ENCODE measurements around the gene LRMDA. TPM values are rescaled to one million over a fixed set of nuclear protein-coding genes. Genes with fewer than 3 reads are reported as not detected.
"Not testable (repeated sequence)": the region's sequence is repeated elsewhere in the genome, so short reads cannot be mapped to it uniquely, and the experiment has no call there.

LRMDA gene
- total RNA-seq, 1 donor from 2014 or later, result not detected

DNA sequence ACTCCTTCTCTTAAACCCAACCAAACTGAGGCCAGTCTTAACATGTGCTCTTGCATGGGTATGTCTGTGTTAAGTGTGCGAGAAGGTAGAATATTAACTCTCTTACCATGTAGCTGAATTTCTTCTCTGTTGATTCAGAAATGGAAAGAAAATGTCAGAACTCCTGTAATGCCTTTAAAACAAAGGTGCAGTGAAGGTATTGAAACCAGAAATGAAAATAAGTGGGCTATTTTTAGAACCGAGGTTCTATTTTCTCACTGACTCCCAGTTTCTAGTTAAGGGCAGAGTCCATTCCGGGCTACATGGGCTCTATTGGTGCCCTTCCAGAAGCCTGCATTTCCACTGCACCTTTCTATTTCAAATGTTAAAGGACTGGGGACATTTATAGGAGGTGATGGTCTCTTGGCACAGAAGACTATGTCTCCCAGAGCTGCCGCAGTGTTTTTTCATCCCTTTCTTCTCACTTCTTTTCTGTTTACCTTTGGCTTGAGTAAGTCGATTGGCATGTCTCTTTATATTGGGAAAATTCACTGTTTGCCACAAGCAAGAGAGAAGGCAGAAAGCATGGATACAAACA is 174.9 kb downstream of the LRMDA start:
- intact Hi-C loops (cut with micrococcal nuclease), result no loop called here

DNA sequence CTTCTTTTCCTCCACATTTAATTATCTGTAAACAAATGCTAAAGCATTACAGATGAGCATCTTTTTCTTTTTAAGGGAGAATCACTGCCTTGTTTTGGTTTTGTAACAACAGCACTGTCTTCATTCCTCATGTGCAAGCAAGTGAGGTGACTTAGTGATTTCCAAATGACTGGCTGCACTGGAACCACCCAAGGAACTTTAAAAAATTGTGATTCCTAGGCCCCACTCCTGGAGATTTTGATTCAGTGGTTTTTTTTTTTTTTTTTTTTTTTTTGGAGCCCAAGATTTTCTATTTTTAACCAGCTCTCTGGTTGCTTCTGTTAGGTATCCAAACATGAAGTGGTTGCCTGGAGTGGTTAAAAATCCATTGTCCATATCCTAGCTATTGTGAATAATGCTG is 176.2 kb downstream of the LRMDA start:
- intact Hi-C loops (cut with micrococcal nuclease), result no loop called here

DNA sequence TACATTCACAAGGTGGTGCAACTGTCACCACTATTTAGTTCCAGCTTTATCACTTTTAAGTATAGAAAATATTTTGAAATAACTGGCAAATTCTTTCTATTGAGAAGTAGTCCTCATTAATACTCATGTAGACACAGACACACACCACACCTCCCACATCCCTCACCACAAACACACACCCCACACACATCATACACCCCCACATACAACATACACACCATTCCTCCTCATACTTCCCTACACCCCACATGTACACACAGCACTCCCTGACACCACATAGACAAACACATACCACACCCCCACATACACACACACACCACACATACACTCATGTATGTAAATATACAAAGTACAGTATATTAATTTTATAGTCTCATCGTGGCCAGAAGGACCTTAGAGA is 178.8 kb downstream of the LRMDA start:
- intact Hi-C loops (cut with micrococcal nuclease), result no loop called here

DNA sequence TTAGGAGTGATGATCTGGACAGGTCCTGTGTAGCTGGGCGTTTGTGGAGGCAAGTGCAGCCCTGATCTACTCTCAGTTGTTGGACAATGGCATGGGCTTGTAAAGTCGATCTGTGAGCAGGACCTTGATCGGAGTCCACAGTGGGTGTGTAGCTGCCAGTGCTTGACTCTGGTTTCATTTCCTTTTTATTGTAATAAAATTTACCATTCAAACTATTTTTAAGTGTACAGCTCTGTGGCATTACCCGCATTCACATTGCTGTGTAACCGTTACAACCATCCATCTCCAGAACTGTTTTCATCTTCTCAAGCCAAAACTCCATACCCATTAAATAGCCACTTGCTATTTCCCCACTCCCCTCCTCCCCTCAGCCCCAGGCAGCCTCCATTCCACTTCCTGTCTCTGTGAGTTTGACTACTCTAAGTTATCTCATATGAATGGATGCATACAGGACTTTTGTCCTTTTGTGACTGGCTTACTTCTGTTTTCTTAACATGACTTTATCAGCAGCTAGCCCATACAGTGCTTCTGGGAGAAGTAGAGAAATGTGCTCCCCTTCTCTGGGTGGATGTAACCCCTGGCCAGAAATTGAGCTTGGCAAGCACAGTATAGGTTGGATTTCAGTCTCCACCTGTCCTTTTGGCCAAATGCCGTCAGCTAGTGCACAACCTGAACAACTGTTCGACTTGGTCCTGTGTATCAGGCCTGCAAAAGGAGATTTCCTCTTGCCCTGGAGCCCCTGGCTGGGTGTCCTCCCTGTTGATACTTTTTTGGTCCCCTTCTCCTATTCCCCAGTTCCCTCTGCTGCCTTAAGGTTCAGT is 180.0 kb downstream of the LRMDA start:
- intact Hi-C loops (cut with micrococcal nuclease), result no loop called here

DNA sequence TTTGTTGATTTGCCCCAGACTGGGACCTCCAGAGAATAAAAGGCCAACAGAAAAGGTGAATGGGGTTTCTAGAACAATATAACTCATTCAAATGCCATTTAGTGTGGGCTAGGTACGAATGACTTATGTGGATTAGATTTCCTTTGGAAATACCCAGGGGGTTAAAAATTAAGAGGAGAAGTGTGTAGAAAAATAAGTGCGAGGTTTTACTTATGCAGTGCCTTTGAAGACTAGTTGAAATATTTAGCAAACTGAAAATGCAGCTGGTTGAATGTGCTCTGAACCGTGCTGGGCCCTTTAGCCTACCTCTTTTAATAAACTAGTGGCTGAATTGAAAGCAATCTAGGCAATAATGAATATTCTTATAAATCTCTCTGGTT is 180.6 kb downstream of the LRMDA start:
- intact Hi-C loops (cut with micrococcal nuclease), result no loop called here

DNA sequence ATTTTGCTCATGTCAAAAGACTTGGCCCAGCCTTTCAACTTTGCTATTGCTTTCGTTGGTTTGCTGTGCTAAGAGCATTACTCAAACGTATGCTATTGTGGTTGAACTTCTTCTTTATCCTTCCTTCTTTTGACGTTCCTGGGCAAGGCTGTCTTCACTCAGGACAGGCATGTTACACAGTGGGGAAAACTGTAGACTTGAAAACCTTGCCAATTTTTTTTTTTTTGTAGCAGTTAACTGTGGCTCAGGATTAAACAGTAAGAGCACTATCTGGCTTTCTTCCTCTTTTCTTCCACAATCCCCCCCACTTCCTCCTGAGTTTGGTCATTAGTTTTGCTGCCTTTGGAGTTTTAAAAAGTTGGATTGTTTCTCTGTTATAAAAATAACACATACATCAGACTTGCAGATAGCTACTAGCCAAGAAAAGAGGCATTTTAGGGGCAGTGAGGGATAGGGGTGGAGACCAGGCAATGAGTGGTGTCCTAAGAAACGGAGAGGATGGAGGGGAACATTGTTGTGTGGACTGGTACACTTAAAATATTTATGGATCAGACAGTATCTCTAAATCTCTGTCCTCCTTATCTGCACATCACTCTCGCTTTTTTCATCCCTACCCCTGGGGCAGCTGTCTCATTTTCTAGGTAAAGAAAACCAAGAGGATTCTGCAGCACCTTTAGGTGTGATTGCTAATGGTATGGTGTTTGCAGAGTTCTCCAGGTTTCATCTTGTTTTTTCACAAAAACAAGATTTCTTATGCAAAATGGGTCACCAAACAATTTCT is 181.7 kb downstream of the LRMDA start:
- intact Hi-C loops (cut with micrococcal nuclease), result no loop called here

DNA sequence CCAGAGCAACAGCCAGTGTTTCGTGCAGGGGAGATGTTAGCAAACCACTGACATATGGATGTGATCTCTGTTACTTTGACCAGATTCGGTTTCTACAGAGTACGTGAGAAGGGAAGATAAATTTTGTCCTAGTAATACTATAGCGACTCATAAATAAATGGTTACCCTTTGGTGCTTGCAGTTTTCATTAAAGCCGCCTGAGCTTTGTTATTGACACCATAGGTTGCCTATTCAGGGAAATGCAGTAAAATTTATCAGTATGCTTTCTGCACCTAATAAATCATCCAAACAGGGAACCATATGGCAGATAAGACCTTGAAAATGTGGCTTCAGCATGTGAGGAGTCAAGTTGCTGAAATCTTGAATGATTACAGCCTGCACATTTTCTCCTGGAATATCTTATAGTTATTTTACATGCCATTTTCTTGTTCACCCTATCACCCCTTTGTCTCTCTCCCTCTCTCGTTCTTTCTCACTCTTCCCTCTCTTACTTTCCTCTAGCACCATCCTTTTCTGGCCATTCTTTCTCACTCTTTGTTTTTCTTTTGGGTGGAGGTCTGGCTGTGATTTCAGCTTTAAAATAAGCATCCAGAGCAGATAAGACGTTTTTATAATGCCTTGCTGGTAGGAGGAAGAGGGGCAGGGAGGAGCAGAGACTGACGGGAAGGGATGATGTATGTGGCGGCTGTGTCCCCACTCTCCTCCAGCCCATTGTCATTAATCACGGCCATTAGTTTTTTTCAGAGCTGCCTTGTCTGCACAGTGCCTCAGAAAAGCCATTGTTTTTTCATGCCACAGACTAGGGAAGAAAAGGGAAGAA is 182.5 kb downstream of the LRMDA start:
- intact Hi-C loops (cut with micrococcal nuclease), result no loop called here

DNA sequence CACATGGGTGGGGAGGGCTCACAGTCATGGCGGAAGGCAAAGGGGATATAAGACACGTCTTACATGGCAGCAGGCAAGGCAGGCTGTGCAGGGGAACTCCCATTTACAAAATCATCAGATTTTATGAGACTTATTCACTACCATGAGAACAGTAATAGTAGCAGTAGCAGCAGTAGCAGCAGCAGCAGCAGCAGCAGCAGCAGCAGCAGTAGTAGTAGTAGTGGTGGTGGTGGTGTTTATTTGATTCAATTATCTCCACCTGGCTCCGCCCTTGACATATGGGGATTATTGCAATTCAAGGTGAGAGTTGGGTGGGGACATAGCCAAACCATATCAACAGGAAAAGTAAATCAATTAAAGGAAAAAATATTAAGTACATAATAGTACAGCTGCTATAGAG is 184.7 kb downstream of the LRMDA start:
- intact Hi-C loops (cut with micrococcal nuclease), result no loop called here

DNA sequence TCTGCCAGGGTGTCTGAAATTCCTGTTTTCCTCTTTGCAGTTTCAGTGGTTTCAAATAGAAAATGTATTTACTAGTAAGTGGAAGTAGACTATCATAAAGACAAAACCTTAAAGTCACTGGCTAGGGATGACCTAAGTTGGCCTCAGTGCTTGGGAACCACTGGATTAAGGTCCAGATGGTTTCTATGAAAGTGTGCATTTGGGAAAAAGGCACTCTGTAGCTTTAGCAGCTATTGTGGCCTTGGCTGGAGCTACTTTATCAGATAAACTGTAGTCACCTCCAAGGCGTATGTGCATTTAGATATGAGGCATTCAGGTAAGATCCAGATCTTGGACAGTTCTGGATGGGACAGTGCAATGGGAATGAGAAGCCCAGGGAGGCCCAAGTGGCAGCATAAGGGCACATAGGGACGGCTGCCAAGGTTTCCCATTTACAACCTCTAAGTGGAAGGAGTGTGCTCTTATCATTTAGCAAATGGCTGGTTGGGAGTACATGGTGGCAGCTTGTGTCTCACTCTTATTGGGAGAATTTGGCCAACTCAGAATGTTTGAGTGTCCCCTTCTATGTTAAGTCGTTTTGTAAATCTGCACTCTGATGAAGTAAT is 185.6 kb downstream of the LRMDA start:
- intact Hi-C loops (cut with micrococcal nuclease), result no loop called here

DNA sequence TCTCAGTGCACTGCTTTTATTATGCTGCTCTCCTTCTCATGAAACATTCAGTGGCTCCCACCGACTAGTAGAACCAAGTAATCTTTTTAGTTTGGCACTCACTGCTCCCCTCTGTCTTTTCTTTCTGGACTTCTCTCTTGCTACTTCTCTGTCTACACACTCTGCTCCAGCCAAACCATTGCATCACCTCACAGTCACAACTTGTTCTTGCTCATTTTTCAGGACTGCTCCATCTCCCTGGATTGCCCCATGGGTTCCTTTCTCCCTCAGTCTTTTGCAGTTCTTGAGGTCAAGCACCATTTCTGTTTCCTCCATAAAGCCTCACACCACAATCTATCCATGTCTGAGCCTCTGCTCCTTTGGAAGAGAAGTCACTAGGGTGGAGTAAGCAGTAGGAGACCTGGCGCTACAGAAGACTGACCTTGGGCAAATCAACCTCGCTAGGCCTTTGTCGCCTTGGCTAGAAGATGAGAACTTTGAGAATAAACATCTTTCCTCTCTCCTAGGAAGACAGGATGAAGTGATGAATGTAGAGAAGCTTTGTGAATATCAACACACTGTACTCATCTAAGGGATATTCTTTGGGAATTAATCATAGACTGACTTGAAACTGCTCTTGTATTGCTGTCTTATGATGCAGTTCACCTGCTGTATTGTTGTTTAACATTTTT is 186.2 kb downstream of the LRMDA start:
- intact Hi-C loops (cut with micrococcal nuclease), result no loop called here

DNA sequence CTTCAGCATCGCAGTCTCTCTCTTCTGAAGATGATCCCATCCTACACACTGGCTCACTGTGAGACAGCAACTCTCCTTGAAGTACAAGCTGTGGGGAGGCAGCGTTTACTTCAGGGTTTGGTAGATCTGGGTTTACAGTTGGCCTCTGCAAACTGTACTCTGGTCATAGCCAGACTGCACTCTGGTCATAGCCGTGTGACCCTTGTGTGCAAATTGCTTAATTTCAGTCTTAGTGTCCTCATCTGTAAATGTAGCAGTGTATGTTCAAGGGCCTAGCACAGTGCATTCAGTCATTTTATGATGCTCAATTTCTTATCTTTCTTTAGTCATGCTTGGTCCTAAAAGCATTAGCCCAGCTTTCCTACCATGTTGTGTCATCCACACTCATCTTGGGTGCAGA is 188.2 kb downstream of the LRMDA start:
- intact Hi-C loops (cut with micrococcal nuclease), result no loop called here

DNA sequence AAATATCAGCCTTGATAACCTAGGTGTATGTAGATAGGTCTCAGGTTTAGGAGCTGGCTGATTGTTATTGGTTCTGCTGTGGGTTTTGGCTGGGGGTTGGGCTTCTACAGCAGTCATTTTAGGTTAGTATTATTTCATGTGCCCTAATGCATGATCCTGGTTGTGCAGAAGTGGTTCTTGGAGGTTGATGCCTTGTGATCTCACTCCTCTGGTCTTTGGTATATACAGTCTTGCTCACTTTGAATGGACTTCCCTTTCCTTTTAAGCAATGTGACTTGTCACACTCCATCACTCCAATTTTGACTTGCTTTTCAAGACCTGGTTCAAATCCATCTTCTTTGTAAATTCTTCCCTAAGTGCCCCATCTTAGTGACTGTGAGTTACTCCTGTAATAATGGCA is 188.9 kb downstream of the LRMDA start:
- intact Hi-C loops (cut with micrococcal nuclease), result no loop called here

DNA sequence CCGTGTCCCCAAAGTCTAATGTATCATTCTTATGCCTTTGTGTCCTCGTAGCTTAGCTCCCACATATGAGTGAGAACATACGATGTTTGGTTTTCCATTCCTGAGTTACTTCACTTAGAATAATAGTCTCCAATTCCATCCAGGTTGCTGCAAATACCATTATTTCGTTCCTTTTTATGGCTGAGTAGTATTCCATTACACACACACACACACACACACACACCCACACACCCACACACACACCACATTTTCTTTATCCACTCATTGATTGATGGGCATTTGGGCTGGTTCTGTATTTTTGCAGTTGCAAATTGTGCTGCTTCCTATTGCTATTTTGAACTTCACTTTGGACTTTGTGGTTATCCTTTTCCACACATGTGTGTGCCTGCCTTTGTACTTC is 189.6 kb downstream of the LRMDA start:
- intact Hi-C loops (cut with micrococcal nuclease), result not testable (repeated sequence)

DNA sequence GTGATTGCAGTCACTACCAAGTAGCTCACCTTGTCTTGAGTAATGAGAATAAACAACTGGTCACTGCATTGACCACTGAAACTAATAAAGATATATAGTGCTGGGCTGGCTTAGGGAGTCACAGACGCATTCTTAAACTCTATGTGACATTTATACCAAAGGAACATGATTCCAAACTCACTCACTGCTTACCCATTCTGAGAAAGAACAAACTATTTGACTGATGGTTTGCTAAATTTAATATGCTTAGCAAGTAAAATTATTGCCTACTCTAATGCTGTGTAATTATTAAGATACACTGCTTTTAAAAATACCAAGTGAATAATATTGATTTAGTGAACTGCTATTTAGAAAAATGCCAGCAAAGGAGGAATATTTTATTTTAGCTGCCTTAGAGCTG is 191.1 kb downstream of the LRMDA start:
- intact Hi-C loops (cut with micrococcal nuclease), result no loop called here

DNA sequence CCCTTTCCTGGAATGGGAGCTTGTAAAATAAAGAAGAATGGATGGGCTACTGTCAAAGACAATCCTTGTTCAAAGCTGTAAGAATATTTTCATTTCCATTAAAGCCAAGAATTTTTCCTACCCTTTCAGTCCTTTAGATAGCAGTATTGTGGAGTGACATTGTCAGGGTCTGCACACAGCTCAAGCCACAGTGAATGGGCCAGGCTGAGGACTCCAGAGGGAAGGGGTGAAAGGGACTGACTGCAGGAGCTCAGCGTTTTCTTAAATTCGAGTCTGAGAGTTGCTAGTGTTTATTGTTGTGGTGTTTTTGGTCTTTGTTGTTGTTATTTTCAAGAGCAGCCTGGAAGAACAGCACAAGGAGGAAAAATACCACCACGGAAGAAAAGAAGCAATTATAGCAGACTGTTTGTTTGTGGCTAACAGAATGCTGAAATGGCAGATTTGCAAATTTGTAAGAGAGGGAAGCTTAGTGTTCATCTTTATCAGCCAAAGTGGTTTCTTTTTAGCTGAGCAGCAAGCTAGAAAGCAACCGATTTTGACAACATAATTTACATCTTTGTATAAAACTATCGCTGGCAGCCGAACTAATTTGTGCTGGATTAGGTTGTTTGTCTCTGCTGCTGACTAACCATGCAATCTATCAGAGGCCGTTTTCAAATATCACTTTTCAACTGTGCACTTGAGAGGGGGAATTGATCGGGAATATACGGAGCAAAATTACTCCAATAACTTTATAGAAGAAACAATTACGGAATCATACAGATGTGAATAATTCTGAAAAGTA is 192.1 kb downstream of the LRMDA start:
- intact Hi-C loops (cut with micrococcal nuclease), result no loop called here

DNA sequence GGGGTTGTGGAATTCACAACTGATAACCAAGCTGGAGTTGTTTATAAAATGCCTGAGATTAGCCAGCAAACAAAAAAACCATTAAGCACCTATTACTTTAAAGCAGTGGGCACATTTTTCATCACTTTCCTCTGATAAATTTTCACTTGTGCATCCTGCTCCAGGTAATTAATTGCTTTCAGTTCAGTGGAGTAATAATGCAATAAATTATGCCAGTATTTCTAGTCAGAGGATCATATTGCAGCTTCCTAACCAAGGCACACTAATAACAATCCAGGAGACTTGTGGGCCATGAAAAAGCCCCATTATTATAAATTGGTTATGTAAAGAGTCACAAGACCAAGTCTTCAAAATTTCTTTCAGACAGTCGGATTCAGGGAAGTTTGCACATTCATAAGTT is 193.2 kb downstream of the LRMDA start:
- intact Hi-C loops (cut with micrococcal nuclease), result no loop called here

DNA sequence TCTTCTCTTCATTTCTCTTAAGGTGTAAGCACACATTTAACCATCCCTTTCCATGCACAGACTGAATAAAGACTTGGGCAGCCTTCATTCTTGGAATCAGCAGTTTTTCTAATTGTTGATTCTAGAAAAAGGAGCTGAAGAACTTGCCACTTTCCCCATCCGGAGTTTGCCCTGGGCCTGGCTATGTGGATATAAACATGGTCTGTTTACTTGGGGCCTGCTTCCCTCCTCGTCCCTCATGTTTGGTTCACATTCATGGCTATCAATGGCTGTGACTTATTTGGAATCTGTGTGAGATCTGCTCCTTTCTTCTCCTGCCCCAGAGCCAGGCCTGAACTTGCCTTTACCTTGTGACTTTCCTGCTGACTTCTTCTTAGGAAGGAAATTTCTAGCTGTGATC is 199.3 kb downstream of the LRMDA start:
- intact Hi-C loops (cut with micrococcal nuclease), result no loop called here

DNA sequence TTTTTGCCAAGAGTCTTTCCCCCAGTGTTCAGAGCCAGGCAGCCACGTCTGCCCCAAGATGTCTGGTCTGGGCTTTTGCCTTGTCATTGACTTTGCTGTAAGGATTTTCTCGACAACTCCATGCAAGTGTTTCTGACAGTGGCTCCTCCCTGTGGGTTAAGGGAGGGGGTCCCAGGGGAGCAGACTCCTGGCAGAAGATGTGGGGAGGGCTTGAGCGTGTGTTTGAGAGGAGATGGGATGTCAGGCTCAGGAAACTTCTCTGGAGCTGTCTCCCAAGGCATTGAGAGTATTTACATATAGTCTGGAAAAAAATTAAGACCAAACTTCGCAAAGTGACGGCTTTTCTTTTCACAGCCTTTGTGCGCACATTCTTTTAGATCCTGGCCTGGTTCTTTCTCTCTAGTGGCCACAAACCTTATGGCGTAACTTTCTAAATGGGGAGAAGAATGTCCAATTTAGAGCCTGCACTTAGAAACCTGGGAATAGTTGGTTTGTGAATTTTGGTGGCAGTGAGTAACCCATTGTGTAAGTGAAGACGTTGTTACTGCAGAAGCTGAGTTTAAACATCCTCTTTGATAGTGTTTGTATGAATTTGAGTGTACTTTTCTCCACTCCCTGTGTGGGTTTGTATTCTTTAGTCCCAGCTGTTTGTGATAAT is 201.5 kb downstream of the LRMDA start:
- intact Hi-C loops (cut with micrococcal nuclease), result no loop called here

DNA sequence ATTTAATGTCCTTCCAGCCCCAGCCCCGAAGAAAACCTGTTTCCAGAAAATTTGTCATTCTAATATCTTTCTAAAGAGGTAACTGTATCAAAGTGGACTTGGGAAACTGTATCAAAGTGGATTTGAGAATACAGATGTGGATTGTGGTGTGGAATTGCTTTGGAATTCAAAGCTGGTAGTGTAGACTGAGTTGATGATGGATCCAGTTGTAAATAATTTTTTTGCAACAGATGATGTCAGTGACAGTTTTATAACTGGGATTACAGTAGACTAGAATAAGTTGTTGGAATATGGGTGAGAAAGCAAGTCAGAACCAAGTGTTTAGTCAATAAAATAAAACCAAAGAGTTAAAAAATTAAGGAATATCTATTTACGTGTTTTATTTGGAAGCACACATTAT is 202.1 kb downstream of the LRMDA start:
- intact Hi-C loops (cut with micrococcal nuclease), result no loop called here

Measured in T-helper 1 cell treated with Interleukin-12 subunit alpha and Interleukin-12 subunit beta and Interleukin-4 antibody, amounts not matched to agents 30 ng/mL and 1 ng/mL, for 36 hours (primary cell).